ENCODE data around the gene TRIM54.

GRCh38 chr2:27284996-27285395, 2.8 kb downstream of the TRIM54 start:
- TF ChIP-seq POLR2AphosphoS5 (IDR thresholded peaks at IDR 0.05; ENCODE audit: low read depth, low read length): no peak
- no peak for TF ChIP-seq USF2 (IDR thresholded peaks at IDR 0.05; ENCODE audit: low read length)
- TF ChIP-seq CEBPB (IDR thresholded peaks at IDR 0.05; ENCODE audit: low read depth, low read length): no peak

Measured in H1 (cell line).